Calu3 (cell line): Measurements from ENCODE around the gene IGIP. TPM values are rescaled to one million over a fixed set of nuclear protein-coding genes. Genes with fewer than 3 reads are reported as not detected.

Experiments used
- BruUV-seq: library from RNA; stranded (reverse); fragments of 400-500 nt; replicated peaks from 2 replicates; lab custom pipeline; 2021; lab: Mats Ljungman, UMichigan
- CTCF ChIA-PET: fragments of 300-600 bp; sonication (Branson Sonifier 250); formaldehyde crosslinking; loops from one replicate; lab custom pipeline; 2022; ENCODE audit warnings: antibody characterized with exemption; lab: Charles Lee
- DNase-seq: peaks from one replicate; pipeline ENCODE4 v3.0.0; 2022
- H3K27ac Mint-ChIP-seq: one replicate; pipeline ENCODE4 v1.8.0; 2022; ENCODE audit warnings: mixed read lengths; ENCODE audit not compliant: unreplicated experiment
- H3K27me3 Mint-ChIP-seq: one replicate; pipeline ENCODE4 v1.8.0; 2022; ENCODE audit warnings: mixed read lengths; ENCODE audit not compliant: unreplicated experiment
- H3K36me3 Mint-ChIP-seq: one replicate; pipeline ENCODE4 v1.8.0; 2022; ENCODE audit warnings: mild to moderate bottlenecking, moderate library complexity, mixed read lengths; ENCODE audit not compliant: insufficient read depth, unreplicated experiment
- H3K4me1 Mint-ChIP-seq: one replicate; pipeline ENCODE4 v1.8.0; 2022; ENCODE audit warnings: mild to moderate bottlenecking, low read depth, mixed read lengths; ENCODE audit not compliant: unreplicated experiment
- H3K4me3 Mint-ChIP-seq: one replicate; pipeline ENCODE4 v1.8.0; 2022; ENCODE audit warnings: mild to moderate bottlenecking, low read depth, moderate library complexity, mixed read lengths; ENCODE audit not compliant: unreplicated experiment
- H3K9me3 Mint-ChIP-seq: one replicate; pipeline ENCODE4 v1.8.0; 2022; ENCODE audit warnings: low read depth, mixed read lengths; ENCODE audit not compliant: unreplicated experiment
- intact Hi-C: fragments of 100-400 bp; cut with micrococcal nuclease; formaldehyde crosslinking; loops from one replicate; pipeline ENCODE4 v1.10.0; 2022; ENCODE audit not compliant: unreplicated experiment
- total RNA-seq: library from RNA; stranded (reverse); gene quantifications from 2 replicates; pipeline ENCODE4 v1.2.3, GENCODE V29; 2022
- TF ChIP-seq, protein P1 (sequence below): fragments of 200-600 bp; IDR thresholded peaks from one replicate; pipeline ENCODE4 v1.8.0; 2022; ENCODE audit warnings: antibody characterized with exemption; ENCODE audit not compliant: unreplicated experiment

IGIP gene
- total RNA-seq, 1 experiment from 2014 or later = 6.2 TPM

DNA sequence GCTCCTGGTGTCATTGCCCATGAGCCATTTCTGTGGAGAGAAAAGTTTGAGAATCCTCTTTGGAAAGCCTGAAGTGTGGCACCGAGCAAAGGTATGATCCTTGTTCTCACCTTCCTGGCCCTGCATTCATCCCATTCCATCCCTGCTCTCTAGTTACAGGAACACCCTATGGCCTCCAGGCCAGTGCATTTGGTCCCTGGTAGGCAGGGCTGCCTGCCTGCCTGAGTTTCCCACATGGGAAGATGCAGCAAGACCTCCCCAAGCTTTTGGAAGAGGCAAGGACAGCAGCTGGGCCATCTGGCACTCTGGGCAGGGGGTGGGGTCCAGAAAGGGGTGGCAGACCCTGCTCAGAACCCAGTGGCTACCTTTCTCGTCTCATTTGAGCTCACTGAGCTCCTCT is 24.5 kb downstream of the IGIP start:
- BruUV-seq = no TSS peak
- Mint-ChIP-seq H3K36me3 (no peaks in the 10 kb centered on the region), H3K9me3 (no peaks in the 10 kb centered on the region), H3K27ac (no peak overlapping the region), H3K27me3 (peaks cover 20% of the 10 kb centered on the region), H3K4me3 (no peak overlapping the region), H3K4me1 (peaks cover 15% of the 10 kb centered on the region)
- no peak for DNase-seq
- TF ChIP-seq, protein P1, sequence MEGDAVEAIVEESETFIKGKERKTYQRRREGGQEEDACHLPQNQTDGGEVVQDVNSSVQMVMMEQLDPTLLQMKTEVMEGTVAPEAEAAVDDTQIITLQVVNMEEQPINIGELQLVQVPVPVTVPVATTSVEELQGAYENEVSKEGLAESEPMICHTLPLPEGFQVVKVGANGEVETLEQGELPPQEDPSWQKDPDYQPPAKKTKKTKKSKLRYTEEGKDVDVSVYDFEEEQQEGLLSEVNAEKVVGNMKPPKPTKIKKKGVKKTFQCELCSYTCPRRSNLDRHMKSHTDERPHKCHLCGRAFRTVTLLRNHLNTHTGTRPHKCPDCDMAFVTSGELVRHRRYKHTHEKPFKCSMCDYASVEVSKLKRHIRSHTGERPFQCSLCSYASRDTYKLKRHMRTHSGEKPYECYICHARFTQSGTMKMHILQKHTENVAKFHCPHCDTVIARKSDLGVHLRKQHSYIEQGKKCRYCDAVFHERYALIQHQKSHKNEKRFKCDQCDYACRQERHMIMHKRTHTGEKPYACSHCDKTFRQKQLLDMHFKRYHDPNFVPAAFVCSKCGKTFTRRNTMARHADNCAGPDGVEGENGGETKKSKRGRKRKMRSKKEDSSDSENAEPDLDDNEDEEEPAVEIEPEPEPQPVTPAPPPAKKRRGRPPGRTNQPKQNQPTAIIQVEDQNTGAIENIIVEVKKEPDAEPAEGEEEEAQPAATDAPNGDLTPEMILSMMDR = no peak
- intact Hi-C loops = no loop called here
- CTCF ChIA-PET = interaction anchor here (1.1 kb wide), 1 partner anchor 15 kb away, joined by 3 read pairs; no protein-coding TSS in a partner anchor

DNA sequence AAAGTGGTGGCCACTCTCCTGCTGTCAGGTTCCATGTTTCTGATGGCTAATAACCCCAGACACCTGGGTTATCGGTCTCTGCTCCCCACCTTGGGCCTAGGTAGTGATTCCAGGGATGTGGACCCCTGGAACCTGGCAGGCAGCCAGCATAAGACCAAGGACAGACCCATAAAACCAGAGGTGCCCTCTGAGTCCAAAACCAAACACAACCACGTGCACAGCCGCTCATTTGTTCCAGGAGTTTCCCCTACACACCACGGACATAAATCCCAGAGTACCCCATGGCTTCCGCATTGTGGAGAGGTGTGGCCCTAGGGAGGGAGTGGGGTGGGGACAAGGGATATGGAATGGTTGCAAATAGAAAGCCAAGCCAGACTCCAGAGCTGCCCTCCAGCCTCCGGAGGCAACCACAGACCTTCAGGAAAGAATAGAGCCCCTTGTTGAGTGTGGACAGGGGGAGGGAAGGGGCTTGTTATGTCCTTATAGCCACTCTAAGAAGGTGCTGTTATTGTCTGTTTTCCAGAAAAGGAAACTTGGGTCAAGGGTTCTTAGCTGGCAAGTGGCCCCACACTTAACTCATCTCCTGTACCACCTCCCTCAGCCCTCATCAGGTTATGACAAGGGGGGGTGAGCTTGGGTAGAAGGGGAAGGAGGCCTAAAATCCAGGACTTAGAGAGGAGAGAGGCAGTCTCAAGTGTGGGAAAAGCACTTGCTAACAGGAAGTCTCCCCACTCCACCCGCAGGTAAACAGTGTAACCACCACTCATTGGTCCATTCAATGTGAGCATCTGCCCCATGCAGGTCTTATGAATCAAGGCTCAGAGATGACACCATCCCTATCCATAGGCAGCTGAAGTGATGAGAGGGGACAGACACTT is 25.6 kb downstream of the IGIP start:
- H3K4me1 Mint-ChIP-seq = peaks cover 8% of the 10 kb centered on the region
- BruUV-seq = no TSS peak

DNA sequence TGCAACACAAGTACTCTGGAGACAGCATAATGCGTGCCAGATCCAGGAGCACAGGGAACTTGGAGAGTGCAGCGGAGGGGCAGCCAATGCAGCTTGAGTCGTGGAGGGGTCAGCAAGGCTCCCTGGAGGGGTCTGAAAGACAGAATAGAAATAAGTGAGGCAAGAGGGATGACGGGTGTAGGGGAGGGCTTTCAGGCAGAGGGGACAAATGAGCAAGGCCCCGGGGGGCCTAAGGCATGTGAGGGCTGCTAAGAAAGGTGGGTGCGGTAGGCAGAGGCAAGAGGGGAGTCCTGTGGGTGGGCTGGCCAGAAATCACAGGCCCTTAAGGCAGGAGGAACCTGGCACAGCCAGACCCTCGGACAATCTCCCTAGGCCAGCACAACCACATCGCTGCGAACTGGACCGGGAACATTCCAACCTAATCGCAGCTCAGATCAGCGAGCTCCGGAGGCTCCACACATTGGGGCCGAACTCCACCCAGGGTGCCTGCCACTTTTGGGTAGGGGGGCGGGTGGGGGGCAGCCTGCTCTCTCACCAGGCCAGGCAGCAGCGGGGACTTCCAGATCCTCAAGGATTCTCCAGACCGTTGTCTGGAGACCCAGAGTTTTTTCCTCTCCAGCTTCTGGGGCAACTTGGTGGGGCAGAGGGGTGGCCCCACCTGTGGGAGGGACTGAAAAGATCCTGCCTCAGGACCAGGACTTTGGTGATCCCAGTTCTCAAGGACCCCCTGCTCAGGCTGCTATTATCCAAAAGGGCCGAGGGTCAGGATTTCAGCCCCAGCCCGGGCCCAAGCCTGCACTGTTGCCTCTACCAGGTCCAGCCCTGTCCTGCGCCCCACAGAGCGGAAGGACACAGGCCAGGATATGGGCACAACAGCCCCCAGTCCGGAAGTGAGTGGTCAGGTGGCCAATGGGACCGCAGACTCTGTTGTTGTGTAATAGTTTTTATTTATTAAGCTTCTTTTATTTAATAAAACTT is 26.6 kb downstream of the IGIP start:
- intact Hi-C loops = no loop called here
- Mint-ChIP-seq H3K36me3 (peaks cover 5% of the 10 kb centered on the region), H3K4me3 (no peak overlapping the region), H3K27me3 (peaks cover 4% of the 10 kb centered on the region), H3K27ac (no peak overlapping the region), H3K9me3 (no peaks in the 10 kb centered on the region), H3K4me1 (peaks cover 8% of the 10 kb centered on the region)
- DNase-seq = no peak
- TF ChIP-seq, protein P1 = no peak
- no TSS peak for BruUV-seq
- CTCF ChIA-PET = interaction anchor here (0.6 to 1.2 kb wide), 2 partner anchors 69 to 77 kb away, joined by 3 to 5 read pairs; no protein-coding TSS in a partner anchor

More for the DNA sequence above, 25.6 kb downstream of the IGIP start:
- no peak for DNase-seq
- H3K27me3 Mint-ChIP-seq = peaks cover 9% of the 10 kb centered on the region
- no peaks in the 10 kb centered on the region for H3K36me3 Mint-ChIP-seq
- CTCF ChIA-PET = interaction anchor here (1.2 kb wide), 1 partner anchor 76 kb away, joined by 3 read pairs; no protein-coding TSS in a partner anchor
- TF ChIP-seq, protein P1 = no peak
- intact Hi-C loops = no loop called here
- H3K9me3 Mint-ChIP-seq = no peaks in the 10 kb centered on the region
- no peak overlapping the region for H3K27ac Mint-ChIP-seq
- no peak overlapping the region for H3K4me3 Mint-ChIP-seq

DNA sequence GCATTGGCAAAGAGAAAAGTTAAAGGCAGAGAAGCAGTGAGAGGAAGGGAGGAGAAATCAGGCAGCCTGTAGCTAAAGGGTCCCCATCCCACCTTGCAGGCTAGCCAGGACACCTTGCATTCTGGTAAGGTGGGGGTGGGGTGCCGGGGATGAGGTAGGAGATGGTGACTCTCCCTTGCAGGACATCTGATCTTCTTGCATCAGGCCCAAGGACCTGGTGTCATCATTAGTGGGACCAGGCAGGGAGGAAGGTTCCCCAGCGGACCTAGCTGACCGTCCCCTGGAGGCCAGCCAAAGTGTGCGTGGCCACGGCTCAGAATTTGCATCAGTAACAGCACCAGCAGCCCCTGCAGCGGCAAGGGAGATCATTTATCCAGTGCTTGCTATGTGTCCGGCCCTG is 27.5 kb downstream of the IGIP start:
- Mint-ChIP-seq H3K9me3 (no peaks in the 10 kb centered on the region), H3K4me3 (no peak overlapping the region), H3K27me3 (no peaks in the 10 kb centered on the region), H3K4me1 (peaks cover 8% of the 10 kb centered on the region), H3K36me3 (peaks cover 6% of the 10 kb centered on the region), H3K27ac (no peak overlapping the region)
- TF ChIP-seq, protein P1 = no peak
- no TSS peak for BruUV-seq
- intact Hi-C loops = no loop called here
- DNase-seq = no peak
- CTCF ChIA-PET = no interaction called here
